ENCODE results near the gene MR1. TPM values are rescaled to one million over a fixed set of nuclear protein-coding genes. Genes with fewer than 3 reads are reported as not detected.
"Not testable (repeated sequence)": the region's sequence is repeated elsewhere in the genome, so short reads cannot be mapped to it uniquely, and the experiment has no call there.

The MR1 gene
- total RNA-seq, 2 donors from 2014 or later = 18.3 to 20.8 TPM

DNA sequence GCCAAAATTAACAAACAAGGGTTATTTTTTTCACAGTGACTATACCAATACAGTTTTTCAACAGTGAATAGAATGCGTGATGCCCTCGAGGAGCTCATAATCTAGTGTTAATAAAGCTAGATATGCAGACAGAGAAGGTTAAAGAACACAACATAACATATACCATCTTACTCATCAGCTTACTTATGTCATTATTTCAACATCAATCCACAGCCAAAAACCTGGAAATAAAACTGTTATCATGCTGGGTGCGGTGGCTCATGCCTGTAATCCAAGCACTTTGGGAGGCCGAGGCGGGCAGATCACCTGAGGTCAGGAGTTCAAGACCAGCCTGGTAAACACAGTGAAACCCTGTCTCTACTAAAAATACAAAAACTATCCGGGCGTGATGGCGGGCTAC, 17.2 kb upstream of the MR1 start:
- ATAC-seq = no peak
- Mint-ChIP-seq H3K4me1 (peaks cover 41% of the 10 kb centered on the region), H3K4me3 (no peak overlapping the region), H3K27me3 (no peaks in the 10 kb centered on the region), H3K27ac (no peak overlapping the region), H3K36me3 (ENCODE audit: low read depth) (peaks cover 3% of the 10 kb centered on the region)
- no peak for DNase-seq
- H3K9me3 ChIP-seq (ENCODE audit: control insufficient read depth, low read length, poor library complexity, severe bottlenecking) = no peaks in the 10 kb centered on the region

DNA sequence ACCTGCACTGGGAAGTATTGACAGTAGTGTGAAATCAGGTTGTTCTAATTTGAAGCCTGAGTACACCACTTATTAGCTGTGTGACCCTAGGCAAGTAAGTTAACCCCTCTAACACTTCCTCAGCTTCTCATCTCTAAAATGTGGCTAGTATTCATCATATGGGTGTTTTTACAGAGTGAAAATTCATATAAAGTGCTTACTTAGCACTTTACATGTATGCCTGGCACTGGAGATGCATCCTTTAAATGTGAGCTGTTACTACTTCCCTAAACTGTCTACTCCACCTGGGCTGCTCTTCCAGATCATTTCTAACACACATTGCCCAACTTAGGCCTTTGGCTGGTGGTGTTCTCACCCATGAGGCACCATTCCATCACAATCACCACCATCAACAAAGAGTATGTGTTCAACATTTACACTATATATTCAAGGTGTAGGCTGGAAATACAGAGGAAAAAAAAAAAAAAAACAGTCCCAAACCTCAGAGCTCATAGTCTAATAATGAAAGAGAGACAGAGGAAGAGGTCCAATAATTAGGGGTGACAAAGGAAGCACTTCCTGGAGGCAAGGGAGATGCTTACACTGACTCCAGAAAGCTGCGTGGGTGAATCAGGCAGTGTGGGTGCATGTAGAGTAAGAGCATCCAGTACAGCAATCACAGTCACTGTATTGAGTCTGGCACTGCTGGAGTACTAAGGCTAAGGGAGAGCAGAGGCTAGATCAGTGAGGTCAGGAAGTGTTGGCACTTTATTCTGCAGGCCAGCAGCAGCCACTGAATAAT, 14.7 kb upstream of the MR1 start:
- no peaks in the 10 kb centered on the region for H3K9me3 ChIP-seq (ENCODE audit: control insufficient read depth, low read length, poor library complexity, severe bottlenecking)
- H3K4me1 Mint-ChIP-seq = peaks cover 39% of the 10 kb centered on the region
- no peaks in the 10 kb centered on the region for H3K27me3 Mint-ChIP-seq
- DNase-seq (no peak), ATAC-seq (no peak)
- H3K36me3 Mint-ChIP-seq (ENCODE audit: low read depth) = peaks cover 5% of the 10 kb centered on the region
- H3K27ac Mint-ChIP-seq = peak overlapping the region; percentile 60
- peak overlapping the region; percentile 52 for H3K4me3 Mint-ChIP-seq

DNA sequence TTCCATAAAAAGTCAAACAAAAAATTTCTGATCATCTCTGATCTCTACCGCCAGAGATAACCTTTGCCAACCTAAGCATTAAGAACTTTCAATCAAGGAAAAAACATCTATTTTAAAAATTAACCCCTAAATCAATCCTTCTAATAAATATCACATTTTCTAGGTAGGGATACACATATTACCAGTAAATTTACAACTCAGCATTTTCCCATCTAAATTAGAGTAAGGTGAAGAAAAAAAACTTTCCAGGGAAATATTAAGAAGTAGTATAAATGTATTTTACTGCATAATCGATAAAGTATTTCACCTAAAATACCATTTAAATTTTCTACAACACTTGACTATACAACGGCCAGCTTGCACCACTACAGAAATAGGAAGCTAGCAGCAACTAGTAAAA, 12.6 kb upstream of the MR1 start:
- H3K27me3 Mint-ChIP-seq = peaks cover 15% of the 10 kb centered on the region

DNA sequence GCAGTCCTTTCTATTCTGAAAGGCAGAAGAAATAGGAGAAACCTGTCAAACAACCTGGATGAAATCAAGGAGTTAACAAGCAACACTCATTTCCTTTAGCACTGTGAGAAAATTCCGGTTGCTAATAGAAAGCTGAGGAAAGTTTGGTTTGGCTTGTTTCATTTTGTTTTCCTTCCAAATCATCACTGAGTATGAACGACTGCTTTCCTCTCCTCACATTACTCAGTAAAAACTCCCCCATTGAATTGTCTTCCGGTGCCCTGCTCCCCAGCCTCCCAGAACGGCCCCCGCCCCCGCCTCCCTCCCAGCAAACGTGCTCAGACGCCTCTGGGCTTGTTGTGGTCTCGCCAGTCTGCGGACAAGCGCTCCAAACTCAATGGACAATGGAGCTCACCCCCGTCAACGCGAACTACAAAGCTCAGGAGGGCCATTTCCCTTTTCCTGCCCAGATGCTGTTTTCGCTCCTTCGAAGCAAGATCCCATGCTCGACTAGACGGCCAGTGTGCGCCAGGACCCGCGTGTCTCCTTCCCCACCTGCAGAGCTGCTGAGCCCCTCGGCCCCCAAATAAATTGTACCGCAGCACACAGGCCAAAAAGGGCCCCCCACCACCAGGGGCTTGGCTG, 11.9 kb upstream of the MR1 start:
- ATAC-seq = peak; percentile 42
- Mint-ChIP-seq H3K27ac (peak overlapping the region; percentile 86), H3K4me3 (peak overlapping the region; percentile 91), H3K36me3 (ENCODE audit: low read depth) (peaks cover 7% of the 10 kb centered on the region), H3K27me3 (peaks cover 15% of the 10 kb centered on the region), H3K4me1 (peaks cover 42% of the 10 kb centered on the region)
- H3K9me3 ChIP-seq (ENCODE audit: control insufficient read depth, low read length, poor library complexity, severe bottlenecking) = no peaks in the 10 kb centered on the region
- peak in 2 of 3 donors; percentile 47 to 54 for DNase-seq

More for the DNA sequence above, 12.6 kb upstream of the MR1 start:
- no peak for ATAC-seq
- Mint-ChIP-seq H3K4me1 (peaks cover 44% of the 10 kb centered on the region), H3K27ac (peak overlapping the region; percentile 86), H3K36me3 (ENCODE audit: low read depth) (peaks cover 7% of the 10 kb centered on the region), H3K4me3 (peak overlapping the region; percentile 91)
- DNase-seq = no peak
- H3K9me3 ChIP-seq (ENCODE audit: control insufficient read depth, low read length, poor library complexity, severe bottlenecking) = no peaks in the 10 kb centered on the region

GRCh38 chr1:181023265-181024057, 10.3 kb upstream of the MR1 start:
- DNase-seq (no peak), ATAC-seq (no peak)
- H3K9me3 ChIP-seq (ENCODE audit: control insufficient read depth, low read length, poor library complexity, severe bottlenecking) = no peaks in the 10 kb centered on the region
- Mint-ChIP-seq H3K36me3 (ENCODE audit: low read depth) (peaks cover 7% of the 10 kb centered on the region), H3K27me3 (peaks cover 26% of the 10 kb centered on the region), H3K4me3 (peak overlapping the region; percentile 91), H3K4me1 (peaks cover 38% of the 10 kb centered on the region), H3K27ac (peak overlapping the region; percentile 86)

DNA sequence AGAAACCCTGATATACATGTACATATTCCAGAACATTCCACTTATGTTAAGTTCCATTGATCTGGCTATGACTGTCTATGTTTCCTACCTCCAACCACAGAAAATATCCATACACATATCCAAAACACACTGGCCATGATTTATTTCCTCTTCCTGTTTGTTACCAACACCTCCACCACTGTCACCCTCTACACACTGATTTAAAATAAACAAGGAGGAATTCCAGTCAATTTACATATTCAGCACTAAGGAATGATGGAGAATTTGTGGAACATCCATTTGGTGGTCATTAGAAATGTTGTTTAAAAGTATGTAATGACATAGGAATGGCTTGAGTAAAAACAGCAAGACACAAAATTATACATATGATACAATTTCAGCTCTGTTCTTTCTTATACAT, 5.6 kb upstream of the MR1 start:
- no peaks in the 10 kb centered on the region for H3K9me3 ChIP-seq (ENCODE audit: control insufficient read depth, low read length, poor library complexity, severe bottlenecking)
- Mint-ChIP-seq H3K36me3 (ENCODE audit: low read depth) (peaks cover 4% of the 10 kb centered on the region), H3K27me3 (peaks cover 26% of the 10 kb centered on the region), H3K4me1 (peaks cover 10% of the 10 kb centered on the region), H3K4me3 (no peak overlapping the region), H3K27ac (no peak overlapping the region)
- ATAC-seq (no peak), DNase-seq (no peak)

- Mint-ChIP-seq H3K4me3 (no peak overlapping the region), H3K27ac (no peak overlapping the region), H3K27me3 (peaks cover 26% of the 10 kb centered on the region), H3K4me1 (peaks cover 12% of the 10 kb centered on the region), H3K36me3 (ENCODE audit: low read depth) (peaks cover 4% of the 10 kb centered on the region)
- DNase-seq (no peak), ATAC-seq (no peak)
- H3K9me3 ChIP-seq (ENCODE audit: control insufficient read depth, low read length, poor library complexity, severe bottlenecking) = no peaks in the 10 kb centered on the region
These were observed 5.2 kb upstream of the MR1 start for GRCh38 chr1:181028615-181029014.

DNA sequence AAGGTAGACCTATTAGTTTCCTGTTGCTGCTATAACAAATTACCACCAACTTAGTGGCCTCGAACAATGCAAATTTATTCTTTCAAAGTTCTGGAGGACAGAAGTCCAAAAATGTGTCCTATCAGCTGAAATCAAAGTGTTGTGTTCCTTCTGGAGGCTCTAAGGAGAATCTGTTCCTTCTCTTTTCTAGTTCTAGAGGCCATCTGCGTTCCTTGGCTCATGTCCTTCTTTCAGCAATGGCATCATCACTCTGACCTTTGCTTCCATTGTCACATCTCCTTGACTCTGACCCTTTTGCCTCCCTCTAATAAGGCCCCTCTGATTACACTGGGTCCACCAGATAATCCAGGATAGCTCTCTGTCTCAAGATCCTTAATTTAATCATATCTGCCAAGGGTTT, 1.2 kb upstream of the MR1 start:
- H3K36me3 Mint-ChIP-seq (ENCODE audit: low read depth) = peaks cover 2% of the 10 kb centered on the region
- H3K4me3 Mint-ChIP-seq = no peak overlapping the region
- H3K9me3 ChIP-seq (ENCODE audit: control insufficient read depth, low read length, poor library complexity, severe bottlenecking) = no peaks in the 10 kb centered on the region
- peak overlapping the region; percentile 96 for H3K27ac Mint-ChIP-seq
- H3K27me3 Mint-ChIP-seq = peaks cover 8% of the 10 kb centered on the region
- H3K4me1 Mint-ChIP-seq = peaks cover 32% of the 10 kb centered on the region
- DNase-seq (no peak), ATAC-seq (no peak)

DNA sequence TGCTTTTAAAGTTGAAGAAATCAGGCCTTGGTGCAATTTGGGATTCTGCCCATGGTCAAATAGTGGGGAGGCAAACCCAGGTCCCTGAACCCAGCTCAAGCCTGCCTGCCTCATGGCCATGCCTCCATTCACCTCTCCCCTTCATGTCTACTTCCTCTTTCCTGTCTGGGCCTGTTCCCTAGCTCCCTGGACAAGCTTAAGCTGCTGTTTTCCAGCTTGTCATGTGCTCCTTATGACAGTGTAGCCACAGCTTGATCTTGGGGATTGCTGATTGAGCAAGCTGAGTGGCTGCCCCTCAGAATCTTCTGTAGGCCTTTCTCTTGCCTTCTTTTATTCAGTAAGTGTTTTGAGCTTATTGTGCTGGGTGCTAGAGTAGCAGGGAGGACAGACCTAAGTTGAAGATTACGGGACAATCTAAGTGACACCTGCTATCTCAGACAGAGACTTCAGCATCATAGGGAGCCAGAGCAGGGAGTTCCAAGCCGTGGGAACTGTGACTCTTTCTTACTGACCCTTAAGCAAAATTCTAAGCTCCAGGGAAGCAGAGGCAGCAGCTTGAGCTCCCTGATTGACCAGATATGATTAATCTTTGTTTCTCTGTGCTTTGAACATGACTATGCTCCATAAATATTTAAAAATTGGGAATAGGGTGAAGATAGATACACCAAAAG, 520 bp upstream of the MR1 start:
- ATAC-seq = peak; percentile 32

GRCh38 chr1:181035210-181035609, 1.4 kb downstream of the MR1 start:
- Mint-ChIP-seq H3K4me3 (peak overlapping the region; percentile 96), H3K4me1 (peaks cover 48% of the 10 kb centered on the region), H3K27ac (peak overlapping the region; percentile 96)
- H3K9me3 ChIP-seq (ENCODE audit: control insufficient read depth, low read length, poor library complexity, severe bottlenecking); H3K36me3 Mint-ChIP-seq (ENCODE audit: low read depth); ATAC-seq; DNase-seq; H3K27me3 Mint-ChIP-seq: not testable (repeated sequence)

More for the DNA sequence above, 520 bp upstream of the MR1 start:
- H3K9me3 ChIP-seq (ENCODE audit: control insufficient read depth, low read length, poor library complexity, severe bottlenecking) = no peaks in the 10 kb centered on the region
- H3K4me1 Mint-ChIP-seq = peaks cover 38% of the 10 kb centered on the region
- H3K27ac Mint-ChIP-seq = peak overlapping the region; percentile 96
- H3K27me3 Mint-ChIP-seq = peaks cover under 1% of the 10 kb centered on the region
- H3K4me3 Mint-ChIP-seq = peak overlapping the region; percentile 96
- DNase-seq = no peak
- H3K36me3 Mint-ChIP-seq (ENCODE audit: low read depth) = no peaks in the 10 kb centered on the region

GRCh38 chr1:181036107-181036836, 2.5 kb downstream of the MR1 start:
- Mint-ChIP-seq H3K27me3 (no peaks in the 10 kb centered on the region), H3K27ac (peak overlapping the region; percentile 96), H3K36me3 (ENCODE audit: low read depth) (no peaks in the 10 kb centered on the region), H3K4me1 (peaks cover 51% of the 10 kb centered on the region), H3K4me3 (peak overlapping the region; percentile 96)
- no peak for DNase-seq
- ATAC-seq = no peak
- no peaks in the 10 kb centered on the region for H3K9me3 ChIP-seq (ENCODE audit: control insufficient read depth, low read length, poor library complexity, severe bottlenecking)

DNA sequence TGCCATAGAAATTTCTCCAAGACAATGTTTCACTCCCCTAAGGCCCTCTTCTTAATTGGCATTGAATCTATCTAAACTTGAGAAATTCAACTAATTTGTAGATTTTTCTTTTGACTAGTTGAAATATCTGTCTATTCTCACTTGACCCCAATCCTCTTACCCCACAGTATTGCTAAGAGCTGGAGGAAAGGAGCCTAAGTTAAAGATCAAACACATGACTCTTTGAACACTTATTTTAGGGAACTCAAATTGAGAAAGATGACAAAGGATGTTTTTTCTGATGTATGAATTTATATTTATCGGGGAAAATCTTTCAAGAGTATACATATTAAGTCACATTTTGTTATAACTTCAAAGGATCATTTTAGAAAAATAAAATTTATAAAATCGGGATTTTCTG, 3.6 kb downstream of the MR1 start:
- ATAC-seq (no peak), DNase-seq (no peak)
- H3K27ac Mint-ChIP-seq = peak overlapping the region; percentile 96
- H3K4me1 Mint-ChIP-seq = peaks cover 54% of the 10 kb centered on the region
- no peaks in the 10 kb centered on the region for H3K27me3 Mint-ChIP-seq
- H3K4me3 Mint-ChIP-seq = no peak overlapping the region
- no peaks in the 10 kb centered on the region for H3K36me3 Mint-ChIP-seq (ENCODE audit: low read depth)
- no peaks in the 10 kb centered on the region for H3K9me3 ChIP-seq (ENCODE audit: control insufficient read depth, low read length, poor library complexity, severe bottlenecking)
